GM20000 (cell line): ENCODE measurements around the gene CADPS.

Source experiments
- DNase-seq: peaks from one replicate; pipeline ENCODE4 v3.0.0; 2012; ENCODE audit warnings: low spot score
- TF ChIP-seq, protein P1 (sequence below): IDR thresholded peaks from 2 replicates; pipeline ENCODE4 v1.5.1; 2012; ENCODE audit warnings: mild to moderate bottlenecking, control low read depth; ENCODE audit errors: extremely low read depth, missing control alignments

CADPS gene

DNA sequence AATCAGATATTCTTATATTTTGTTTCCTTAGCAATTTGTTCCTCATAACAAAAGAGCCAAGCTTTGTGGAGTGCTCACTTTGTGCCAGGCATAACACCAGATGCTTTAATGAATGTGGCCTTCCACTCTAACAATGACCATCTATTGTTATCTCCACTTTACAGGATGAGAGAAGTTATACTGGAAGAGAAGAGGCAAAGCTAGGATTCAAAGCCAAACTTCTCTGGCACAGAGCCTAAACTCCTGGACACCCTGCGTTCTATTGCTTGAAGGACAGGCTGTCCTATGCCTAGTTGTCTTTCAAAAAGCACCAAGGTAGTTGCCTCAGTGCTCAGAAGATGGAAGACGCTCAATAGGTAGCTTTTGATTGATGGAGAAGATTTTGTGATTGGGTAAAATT is 378.7 kb downstream of the CADPS start:
- TF ChIP-seq, protein P1, sequence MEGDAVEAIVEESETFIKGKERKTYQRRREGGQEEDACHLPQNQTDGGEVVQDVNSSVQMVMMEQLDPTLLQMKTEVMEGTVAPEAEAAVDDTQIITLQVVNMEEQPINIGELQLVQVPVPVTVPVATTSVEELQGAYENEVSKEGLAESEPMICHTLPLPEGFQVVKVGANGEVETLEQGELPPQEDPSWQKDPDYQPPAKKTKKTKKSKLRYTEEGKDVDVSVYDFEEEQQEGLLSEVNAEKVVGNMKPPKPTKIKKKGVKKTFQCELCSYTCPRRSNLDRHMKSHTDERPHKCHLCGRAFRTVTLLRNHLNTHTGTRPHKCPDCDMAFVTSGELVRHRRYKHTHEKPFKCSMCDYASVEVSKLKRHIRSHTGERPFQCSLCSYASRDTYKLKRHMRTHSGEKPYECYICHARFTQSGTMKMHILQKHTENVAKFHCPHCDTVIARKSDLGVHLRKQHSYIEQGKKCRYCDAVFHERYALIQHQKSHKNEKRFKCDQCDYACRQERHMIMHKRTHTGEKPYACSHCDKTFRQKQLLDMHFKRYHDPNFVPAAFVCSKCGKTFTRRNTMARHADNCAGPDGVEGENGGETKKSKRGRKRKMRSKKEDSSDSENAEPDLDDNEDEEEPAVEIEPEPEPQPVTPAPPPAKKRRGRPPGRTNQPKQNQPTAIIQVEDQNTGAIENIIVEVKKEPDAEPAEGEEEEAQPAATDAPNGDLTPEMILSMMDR: no peak
- DNase-seq: no peak

DNA sequence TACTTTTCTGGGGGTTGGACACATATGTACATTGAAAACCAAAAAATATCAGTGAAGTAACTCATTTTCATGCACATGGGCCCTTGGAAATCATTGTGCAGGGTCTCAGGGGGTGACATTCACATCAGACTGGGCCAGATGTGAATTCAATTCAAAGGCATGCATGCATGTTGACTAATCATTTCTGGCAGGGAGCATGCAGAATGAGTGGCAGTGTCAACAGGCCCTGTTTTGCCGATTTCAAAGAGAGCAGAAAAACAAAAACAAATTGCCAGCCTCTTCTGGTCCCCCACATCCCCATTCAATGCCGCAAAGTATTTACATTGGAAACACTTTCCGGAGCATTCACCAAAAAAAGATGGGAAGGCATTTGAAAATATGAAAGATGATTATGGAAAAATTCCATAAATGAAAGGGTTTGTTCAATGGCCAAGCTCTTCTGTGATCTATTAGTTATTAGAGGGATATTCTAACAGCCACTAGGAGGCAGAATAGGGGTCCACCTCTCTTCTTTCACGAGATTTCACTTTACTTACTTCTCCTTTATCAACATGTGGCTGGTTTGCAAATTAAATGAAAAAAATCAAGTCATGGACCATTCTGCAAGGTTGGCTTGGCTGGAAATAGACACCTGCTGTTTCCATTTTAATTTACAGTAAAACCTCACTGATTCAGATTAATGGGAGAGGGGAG is 382.0 kb downstream of the CADPS start:
- TF ChIP-seq, protein P1: peak; percentile 14
- DNase-seq: no peak

DNA sequence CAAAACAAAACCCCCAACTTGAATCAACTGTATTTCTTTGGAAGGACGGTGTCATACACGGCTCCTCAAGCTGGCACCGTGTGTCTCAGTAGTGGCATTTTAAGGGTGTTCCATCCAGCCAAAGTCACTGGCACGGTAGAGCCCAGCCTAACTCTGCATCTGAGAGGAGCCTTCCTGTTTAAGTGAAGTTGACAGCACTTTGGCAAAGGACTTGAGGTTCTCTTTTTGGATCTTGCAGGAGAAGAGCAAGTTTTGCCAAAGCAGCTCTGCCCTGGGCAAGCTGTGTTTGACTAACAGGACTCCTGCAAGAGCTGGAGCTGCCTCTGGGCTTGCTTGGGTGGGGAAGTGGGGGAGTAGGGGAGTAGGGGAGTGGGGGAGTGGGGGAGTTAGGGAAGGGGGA is 392.3 kb downstream of the CADPS start:
- no peak for DNase-seq
- TF ChIP-seq, protein P1: no peak

DNA sequence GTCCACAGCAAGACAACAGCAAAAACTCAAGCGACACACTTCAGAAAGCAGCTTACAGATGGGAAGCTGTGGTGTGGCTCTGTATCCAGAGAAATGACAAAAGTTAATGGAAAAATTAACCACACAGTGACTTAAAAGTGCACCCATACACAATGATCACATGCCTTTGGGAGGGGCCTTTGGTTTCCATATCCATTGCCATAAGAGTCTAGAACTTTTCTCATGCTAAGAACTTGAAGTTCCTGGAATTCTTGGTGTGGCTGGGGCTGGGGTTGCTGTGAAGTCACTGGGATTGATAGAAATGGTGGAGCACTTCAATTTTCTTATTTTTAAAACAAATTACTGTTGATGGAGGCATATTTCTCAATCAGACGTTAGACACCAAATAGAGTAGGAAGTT is 393.3 kb downstream of the CADPS start:
- TF ChIP-seq, protein P1: no peak
- no peak for DNase-seq

DNA sequence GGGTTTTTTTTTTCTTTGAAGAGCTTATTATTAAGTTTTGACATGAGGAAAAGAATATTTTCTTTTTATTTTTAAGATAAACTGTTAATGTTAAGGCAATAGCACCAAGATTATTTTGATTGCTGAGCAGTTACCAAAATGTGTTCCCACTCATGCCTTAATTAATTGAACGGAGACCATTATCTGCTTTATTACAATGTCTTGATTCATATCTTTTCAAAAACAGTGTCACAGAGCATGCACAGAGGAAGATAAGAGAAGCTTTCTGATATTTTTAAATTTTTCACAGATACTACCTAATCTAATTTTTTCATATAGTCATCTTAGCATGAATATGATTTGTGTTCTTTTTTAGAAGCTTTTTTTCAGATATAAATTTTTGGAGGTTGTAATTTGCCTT is 395.2 kb downstream of the CADPS start:
- TF ChIP-seq, protein P1: no peak
- no peak for DNase-seq

DNA sequence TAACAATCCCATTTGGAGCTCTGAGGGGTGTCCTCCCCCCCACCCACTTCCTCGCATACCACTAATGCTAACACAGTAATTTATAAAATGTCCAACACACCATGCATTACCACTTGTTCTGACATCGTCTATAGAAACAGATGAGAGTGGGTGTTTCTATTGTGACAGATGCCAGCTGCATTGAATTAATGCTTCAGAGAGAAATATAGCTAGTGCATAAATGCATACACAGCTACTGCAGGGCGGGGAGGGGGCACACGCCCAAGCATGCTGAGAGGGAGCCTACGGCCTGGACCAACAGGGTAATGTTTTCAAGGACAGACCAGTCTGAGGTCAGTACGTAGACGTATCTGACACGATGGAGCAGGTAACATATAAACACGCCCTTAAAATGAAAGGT is 395.9 kb downstream of the CADPS start:
- TF ChIP-seq, protein P1: no peak

DNA sequence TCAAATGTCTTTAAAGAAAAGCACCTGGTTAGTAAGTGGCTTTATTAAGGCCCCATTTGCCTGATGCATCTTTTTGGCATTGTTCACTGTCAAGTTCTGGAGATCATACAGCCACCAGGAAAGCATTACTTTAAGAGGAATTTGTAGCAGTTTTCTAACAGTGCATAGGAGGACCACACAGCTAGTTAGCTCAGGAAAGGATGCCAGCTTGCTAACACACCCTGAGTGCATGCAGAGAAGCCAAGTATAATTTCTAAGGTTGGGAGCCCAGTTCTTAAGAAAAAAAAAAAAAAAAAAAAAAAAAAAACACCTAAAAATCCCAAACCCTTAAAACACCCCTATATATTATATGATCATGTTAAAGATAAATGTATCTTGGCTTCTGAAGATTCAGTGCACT is 399.9 kb downstream of the CADPS start:
- DNase-seq: no peak

More for the DNA sequence above, 395.9 kb downstream of the CADPS start:
- no peak for DNase-seq

More for the DNA sequence above, 399.9 kb downstream of the CADPS start:
- TF ChIP-seq, protein P1: no peak
